ENCODE data around the gene PEX11G.
"Not testable (repeated sequence)": the region's sequence is repeated elsewhere in the genome, so short reads cannot be mapped to it uniquely, and the experiment has no call there.

The PEX11G gene

DNA sequence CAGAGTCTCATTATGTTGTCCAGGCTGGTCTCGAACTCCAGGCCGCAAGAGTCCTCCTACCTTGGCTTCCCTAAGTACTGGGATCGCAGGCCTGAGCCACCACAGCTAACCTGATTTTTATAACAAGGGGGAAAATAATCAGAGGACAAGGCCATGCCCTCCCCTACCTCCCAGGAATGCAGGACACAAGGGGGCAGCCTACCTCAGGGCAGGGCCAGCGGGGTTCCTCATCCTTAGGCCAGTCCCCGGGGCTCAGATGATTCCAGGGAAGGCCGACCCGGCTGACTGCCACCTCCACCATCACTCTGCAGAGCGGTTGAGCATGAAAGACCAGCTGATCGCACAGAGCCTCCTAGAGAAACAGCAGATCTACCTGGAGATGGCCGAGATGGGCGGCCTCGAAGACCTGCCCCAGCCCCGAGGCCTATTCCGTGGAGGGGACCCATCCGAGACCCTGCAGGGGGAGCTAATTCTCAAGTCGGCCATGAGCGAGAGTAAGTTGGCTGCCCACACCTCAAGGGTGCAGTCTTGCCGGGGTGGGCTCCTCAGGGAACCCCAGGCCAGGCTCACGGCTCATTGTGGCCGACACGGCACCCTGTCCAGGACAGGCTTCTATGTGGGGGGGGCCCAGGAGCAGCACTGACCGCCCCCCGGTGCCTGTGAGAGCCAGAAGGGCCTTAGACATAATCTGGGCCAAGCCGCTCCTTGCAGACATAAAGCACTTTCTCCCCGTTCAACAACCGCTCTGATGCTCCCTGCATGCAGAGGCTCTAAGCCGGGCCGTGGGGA, 26.8 kb downstream of the PEX11G start:
- DNase-seq = no peak

DNA sequence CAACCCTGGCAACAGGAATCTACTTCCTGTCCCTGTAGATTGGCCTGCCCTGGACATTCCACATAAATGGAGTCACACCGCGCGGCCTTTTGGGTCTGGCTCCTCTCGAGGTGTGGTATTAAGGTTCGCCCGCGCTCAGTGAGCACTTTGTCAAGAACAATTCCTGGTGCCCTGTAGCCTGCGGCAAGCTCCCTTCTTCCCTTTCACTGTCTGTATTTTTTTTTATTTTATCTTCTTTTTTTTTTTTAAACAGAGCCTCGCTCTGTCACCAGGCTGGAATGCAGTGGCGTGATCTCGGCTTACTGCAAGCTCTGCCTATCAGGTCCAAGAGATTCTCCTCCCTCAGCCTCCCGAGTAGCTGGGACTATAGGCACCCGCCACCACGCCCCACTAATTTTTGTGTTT, 28.3 kb downstream of the PEX11G start:
- no peak for DNase-seq

DNA sequence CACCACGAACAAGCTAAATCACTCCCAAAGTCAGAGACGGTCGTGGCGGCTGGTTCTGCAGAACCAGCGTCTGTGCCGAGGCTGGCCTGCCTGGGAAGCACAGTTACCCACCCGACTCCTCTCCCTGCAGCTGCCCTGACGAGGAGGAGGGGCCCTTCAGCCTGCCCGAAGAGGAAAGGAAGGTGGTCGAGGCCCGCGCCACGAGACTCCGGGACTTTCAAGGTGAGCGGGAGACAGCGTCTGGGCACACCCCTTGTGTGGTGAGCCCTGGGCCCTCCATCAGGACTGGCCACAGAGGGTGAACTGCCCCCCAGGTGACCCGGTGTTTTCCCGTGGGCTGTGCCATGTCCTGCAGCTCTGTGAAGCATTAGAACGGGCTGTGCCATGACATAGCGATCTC, 29.1 kb downstream of the PEX11G start:
- no peak for DNase-seq

DNA sequence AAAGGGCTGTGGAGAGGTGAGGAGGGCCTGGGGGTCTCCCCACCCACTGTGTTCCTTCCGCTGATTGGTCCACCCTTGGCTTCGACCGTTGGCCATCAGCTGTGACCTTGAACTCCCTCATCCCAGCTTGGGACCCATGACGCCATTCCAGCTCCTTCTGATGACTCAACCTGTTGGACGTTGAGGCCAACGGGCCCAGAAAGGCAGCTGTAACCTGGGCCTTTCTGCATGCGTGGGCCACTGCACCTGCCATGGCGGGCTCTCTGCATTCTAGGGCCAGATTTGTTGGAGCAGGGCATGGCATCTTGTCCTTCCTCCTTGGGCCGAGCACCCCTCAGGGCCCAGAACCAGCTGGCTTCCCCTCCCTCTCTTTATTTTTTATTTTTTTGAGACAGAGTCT, 30.2 kb downstream of the PEX11G start:
- DNase-seq = no peak

DNA sequence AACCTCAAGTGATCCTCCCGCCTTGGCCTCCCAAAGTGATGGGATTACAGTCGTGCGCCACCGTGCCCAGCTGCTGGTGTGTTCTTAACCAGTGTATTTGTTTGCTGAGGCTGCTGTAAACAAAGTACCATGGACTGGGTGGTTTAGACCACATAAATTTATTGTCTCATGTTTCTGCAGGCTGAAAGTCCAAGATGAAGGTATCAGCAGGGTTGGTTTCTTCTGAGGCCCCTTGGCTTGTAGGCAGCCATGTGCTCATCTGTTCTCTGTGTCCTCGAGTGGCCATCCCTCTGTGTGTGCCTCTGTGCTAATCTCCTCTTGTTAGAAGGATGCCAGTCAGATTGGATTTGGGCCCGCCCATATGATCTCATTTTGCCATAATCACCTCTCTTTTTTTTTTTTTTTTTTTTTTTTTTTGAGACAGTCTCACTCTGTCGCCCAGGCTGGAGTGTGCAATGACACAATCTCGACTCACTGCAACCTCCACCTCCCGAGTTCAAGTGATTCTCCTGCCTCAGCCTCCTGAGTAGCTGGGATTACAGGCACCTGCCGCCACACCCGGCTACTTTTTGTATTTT, 31.8 kb downstream of the PEX11G start:
- no peak for DNase-seq

DNA sequence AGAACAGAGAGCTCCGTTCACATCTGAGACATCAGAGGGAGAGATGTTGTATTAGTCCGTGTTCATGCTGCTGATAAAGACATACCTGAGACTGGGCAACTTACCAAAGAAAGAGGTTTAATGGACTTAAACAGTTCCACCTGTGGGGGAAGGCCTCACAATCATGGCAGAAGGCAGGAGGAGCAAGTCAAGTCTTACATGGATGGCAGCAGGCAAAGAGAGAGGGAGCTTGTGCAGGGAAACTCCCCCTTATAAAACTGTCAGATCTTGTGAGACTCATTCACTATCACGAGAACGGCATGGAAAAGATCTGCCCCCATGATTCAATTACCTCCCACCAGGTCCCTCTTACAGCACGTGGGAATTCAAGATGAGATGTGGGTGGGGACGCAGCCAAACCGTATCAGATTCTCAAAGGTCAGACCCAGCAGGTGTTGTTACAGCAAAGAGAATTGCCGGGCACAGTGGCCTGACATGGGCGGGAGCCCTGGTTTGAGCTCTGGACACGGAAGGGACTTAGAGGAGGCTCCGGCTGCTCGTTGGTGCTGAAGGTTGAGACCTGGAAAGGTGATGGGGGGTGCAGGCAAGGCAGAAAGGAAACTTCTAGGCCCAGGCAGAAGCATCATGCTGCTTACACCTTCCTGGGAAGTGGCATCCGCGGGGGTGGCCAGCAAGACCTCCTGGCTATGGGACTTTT, 33.1 kb downstream of the PEX11G start:
- no peak for DNase-seq

DNA sequence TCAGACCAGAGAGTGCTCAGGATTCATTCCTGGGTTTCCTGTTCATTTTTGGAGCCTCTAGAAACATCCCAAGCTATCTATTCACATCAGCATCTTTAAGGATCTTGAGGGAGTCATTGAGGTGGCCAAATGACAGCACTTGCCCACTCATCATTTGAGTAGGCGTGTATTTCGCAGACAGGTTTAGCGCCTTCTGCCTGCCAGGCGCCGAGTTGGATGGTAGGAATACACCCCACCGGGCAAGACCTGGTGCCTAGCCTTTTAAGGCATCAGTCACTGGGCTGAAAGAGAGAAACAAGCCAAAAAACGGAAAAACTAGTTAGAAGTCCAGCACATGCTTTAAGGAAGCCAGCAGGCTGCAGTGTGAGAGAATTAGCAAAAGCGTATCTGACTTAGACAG, 33.8 kb downstream of the PEX11G start:
- no peak for DNase-seq

DNA sequence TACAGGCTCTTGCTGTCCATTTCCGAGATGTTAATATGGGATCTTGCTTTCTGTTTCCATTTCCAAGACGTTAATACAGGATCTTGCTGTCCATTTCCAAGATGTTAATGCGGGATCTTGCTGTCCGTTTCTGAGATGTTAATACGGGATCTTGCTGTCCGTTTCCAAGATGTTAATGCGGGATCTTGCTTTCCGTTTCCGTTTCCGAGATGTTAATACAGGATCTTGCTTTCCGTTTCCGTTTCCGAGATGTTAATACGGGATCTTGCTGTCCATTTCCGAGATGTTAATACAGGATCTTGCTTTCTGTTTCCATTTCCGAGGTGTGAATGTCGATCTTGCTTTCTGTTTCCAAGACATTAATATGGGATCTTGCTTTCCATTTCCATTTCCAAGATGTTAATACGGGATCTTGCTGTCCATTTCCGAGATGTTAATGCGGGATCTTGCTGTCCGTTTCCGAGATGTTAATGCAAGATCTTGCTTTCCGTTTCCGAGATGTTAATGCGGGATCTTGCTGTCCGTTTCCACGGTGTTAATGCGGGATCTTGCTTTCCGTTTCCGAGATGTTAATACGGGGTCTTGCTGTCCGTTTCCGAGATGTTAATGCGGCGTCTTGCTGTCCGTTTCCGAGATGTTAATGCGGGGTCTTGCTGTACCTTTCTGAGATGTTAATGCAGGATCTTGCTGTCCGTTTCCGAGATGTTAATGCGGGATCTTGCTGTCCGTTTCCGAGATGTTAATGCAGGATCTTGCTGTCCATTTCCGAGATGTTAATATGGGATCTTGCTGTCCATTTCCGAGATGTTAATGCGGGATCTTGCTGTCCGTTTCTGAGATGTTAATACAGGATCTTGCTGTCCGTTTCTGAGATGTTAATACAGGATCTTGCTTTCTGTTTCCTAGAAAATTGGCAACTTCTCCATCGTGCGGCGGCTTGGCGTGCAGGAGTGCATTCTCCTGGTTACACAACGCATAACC, 38.3 kb downstream of the PEX11G start:
- no peak for DNase-seq

DNA sequence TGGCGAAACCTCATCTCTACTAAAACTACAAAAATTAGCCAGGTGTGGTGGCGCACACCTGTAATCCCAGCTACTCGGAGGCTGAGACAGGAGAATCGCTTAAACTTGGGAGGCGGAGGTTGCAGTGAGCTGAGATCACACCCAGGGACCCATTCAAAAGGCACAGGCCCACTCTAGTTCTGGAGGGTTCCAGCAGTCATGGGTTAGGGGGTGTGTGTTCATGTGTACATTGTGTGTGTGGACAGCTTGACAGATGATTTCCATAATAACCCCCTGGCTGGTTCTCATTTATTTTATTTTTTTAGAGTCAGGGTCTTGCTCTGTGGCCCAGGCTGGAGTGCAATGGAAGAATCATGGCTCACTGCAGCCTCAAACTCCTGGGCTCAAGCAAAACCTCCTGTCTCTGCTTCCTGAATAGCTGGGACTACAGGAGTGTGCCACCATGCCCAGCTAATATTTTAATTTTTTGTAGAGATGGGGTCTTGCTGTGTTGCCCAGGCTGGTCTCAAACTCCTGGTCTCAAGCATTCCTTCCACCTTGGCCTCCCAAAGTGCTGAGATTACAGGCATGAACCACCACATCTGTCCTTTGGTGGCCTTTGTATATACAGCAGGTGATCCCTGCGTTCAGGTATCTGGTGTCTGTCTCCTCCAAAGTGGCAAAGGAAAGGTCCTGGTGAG, 39.3 kb downstream of the PEX11G start:
- not testable (repeated sequence) for DNase-seq

DNA sequence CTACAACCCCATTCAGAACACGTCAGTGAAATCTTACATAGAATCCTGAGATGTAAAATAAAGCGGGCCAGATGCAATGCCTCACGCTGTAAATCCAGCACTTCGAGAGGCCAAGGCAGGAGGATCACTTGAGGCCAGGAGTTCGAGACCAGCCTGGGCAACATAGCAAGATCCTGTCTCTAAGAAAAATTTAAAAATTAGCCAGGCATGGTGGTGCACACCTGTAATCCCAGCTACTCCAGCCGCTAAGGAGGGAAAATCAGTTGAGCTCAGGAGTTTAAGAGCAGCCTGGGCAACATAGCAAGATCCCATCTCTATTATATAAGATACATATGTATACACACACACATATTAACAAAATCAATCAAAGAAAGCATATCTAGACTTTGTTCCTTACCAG, 41.2 kb downstream of the PEX11G start:
- DNase-seq = no peak

DNA sequence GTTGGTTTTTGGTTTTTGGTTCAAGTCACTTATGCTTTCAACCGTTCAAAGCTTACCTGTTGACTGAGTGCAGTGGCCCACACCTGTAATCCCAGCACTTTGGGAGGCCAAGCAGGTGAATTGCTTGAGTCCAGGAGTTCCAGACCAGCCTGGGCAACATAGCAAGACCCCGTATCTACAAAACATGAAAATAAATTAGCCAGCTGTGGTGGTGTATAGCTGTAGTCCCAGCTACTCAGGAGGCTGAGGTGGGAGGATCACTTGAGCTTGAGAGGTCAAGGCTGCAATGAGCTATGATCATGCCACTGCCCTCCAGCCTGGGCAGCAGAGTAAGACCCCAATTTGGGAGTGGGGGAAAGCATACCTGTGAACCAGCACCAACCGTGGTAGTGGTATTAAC, 43.7 kb downstream of the PEX11G start:
- no peak for DNase-seq

DNA sequence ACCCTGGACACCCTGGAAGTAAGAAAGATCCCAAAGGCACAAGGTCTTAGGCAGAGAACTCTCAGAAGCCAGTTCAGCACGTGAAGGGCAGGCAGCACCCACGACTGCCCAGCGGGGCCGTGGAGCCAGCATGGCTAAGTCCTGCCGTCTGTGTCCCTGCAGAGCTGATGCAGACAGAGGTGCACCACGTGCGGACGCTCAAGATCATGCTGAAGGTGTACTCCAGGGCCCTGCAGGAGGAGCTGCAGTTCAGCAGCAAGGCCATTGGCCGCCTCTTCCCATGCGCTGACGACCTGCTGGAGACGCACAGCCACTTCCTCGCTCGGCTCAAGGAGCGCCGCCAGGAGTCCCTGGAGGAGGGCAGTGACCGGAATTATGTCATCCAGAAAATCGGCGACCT, 44.8 kb downstream of the PEX11G start:
- no peak for DNase-seq

DNA sequence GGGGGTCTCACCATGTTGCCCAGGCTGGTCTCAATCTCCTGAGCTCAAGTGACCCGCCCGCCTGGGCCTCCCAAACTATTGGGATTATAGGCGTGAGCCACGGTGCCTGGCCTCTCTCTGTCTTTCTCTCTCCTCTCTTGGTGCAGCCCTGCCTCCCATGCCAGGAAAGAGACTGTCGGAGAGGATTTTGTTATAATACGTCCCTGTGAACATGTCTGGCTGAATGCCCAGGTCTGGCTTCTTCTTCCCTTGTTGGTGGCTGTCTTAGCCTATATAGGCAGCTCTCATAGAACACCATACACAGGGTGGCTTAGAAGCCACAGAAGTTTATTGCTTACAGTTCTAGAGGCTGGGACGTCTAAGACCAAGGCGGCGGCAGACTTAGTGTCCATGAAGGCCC, 46.4 kb downstream of the PEX11G start:
- DNase-seq = no peak

DNA sequence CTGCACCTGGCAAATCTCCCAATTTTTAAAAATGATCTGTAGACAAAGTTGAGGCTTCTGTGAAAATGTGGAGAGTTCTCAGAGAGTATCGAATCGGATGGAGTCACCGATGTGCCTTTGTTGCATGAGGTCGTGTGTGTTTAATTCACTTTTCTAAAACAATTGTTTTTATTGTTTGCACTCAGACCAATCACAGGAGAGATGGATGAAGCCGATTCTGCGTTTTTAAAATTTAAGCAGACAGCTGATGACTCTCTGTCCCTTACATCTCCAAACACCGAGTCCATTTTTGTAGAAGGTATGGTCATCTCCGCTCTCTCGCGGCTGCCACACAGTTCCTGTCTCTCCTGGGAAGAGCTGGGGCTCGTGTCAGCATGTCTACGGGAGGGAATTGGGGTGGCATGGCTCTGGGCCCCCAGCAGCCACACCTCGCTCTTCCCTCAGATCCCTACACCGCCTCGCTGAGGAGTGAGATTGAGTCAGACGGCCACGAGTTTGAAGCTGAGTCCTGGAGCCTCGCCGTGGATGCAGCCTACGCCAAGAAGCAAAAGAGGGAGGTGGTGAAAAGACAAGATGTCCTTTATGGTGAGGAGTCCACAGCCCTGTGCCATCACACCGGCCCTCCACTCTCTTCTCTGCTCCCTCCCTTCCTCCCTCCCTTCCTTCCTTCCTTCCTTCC, 47.2 kb downstream of the PEX11G start:
- no peak for DNase-seq

DNA sequence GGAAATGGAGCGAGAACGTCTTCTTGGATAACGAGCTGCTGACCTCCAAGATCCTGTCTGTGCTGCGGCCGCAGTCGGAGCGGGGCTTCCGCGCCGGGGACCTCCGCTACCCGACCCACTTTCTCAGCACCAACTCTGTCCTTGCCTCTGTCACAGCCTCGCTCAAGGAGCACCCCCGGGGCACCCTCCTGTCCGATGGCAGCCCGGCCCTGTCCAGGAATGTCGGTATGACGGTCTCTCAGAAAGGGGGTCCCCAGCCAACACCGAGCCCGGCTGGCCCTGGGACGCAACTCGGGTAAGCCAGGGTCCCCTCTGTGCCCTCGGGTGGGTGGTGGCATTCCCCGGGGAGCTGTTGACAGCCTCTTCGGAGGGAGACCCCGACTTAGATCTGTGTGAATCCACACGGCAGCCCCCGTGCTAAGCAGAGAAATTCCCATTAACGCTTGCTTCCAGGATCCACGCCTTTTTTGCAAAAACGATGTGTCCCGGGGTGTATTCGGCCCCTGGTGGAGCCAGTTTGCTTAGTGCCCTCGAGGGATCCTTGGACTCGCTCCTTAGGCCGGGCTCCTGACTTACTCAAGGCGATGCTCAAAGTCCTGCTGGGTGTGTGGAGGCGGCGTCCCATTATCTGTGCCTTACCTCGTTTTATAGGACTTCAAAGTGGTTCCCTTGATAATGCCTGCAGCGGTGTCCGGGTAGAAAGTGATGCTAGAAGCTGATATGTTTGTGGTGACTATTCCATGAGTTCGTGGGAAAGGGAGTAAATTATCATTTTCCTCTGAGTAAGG, 48.5 kb downstream of the PEX11G start:
- no peak for DNase-seq

DNA sequence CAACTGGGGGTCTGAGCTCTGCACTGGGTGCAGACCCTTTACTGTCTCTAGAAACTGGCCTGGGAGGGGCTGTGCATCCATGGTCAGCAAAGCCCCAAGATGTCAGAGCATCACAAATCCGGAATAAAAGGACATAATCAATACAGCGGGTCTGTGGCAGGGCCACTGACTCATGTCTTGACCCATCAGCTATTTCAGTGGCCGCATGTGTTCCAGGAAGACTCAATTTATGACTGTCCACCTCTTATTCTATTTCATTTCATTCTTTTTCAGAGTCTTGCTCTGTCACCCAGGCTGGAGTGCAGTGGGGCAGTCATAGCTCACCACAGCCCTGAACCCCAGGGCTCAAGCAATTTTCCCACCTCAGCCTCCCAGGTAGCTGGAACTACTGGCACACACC, 53.2 kb downstream of the PEX11G start:
- no peak for DNase-seq

DNA sequence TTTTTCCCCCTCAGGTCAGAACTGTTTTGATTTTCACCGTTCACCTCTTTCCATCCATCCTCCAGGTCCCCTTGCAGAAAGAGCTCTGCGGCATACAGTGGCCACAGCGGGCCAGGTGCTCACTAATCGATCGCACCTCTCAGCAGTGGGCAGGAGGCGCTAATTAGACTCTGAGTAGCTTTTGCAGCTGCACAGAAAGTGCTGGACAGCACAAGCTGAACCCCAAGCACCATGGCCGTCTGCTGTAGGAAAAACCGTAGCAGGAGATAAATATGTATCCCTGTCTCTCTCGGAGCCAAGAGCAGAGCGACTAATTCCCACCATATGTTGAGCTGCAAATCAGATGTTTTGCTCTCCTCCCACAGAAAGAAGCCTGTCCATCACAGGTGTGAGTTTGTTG, 54.4 kb downstream of the PEX11G start:
- DNase-seq = no peak

DNA sequence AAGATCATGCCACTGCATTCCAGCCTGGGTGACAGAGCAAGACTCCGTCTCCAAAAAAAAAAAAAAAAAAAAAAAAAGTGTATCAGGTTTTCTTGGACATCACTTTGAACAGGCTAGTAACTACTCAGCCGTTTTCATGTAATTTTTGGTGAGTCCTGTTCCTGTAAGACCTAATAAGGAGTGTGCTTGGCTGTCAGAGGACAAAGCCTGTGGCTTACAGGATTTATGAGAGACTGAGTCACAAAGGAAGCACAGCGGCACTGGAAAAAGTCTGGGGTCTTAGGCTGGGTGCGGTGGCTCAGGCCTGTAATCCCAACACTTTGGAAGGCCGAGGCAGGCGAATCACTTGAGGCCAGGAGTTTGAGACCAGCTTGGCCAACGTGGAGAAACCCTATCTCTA, 55.4 kb downstream of the PEX11G start:
- not testable (repeated sequence) for DNase-seq

DNA sequence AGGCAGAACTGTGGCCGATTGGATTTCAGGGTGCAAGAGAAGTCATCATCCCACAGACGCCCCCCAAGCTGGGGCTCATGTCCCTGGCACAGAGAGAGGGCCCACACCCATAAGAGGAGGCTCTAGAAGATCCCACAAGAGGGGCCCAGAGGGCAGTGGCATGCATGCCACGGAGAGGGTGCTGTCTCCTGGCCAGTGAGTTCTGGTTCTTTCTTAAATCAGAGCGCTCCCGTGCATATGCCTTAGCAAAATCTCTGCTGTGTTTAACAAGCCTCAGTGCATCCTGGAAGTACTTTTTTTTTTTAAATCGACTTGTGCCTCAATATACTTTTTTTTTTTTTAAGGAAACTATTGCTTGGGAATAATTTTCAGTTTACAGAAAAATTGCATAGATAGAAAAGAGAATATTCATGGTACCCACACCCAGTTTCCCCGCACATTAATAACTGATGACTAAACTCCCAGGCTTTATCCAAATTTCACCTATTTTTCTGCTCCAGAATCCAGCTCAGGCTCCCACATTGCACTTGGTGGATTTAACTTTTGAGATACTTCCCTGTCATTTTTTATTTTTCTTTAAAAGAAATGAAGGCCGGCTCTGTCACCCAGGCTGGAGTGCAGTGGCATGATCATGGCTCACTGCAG, 59.1 kb downstream of the PEX11G start:
- no peak for DNase-seq

DNA sequence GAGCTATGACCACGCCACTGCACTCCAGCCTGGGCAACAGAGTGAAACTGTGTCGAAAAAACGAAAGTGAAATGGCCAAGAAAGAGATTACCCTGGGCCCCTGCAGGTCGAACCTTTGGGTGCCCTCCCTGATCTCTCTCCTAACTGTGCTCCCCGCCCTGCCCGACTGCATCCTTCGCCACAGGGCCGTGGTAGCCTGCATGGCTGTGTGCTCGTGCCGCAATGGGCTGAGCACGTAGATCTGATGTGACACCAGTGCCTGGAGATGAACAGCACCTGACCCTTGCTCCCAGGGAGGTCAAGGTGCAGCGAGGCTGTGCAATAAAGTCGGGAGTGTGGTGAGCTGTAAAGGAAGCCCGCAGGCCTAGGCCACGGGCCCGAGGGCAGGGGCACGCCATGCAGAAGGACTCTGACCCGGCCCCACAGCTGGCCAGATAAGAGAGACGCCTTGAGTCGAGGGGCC, 60.2 kb downstream of the PEX11G start:
- no peak for DNase-seq

All from NCI-H187 (cell line).